K562 (cell line): Measurements from ENCODE around the gene UBLCP1.
"Not testable (repeated sequence)": the region's sequence is repeated elsewhere in the genome, so short reads cannot be mapped to it uniquely, and the experiment has no call there.

Experiments
- BRCA1 ChIP-seq, 2 experiments: fragments of 450-650 bp in 1 of 2; sonication (generic) in 1 of 2; formaldehyde crosslinking in 1 of 2; IDR thresholded peaks; 2 replicates each; pipeline versions ENCODE4 v1.5.0 to v1.6.1; 2017 to 2020; ENCODE audit warnings: mild to moderate bottlenecking in 1 of 2, missing genetic modification reagents in 1 of 2
- CEBPG ChIP-seq, 3 experiments: fragments of 200-800 bp in 1 of 3; sonication (Bioruptor generic) in 1 of 3; sonication (generic) in 1 of 3; formaldehyde crosslinking in 1 of 3; IDR thresholded peaks in 2 of 3; conservative IDR thresholded peaks in 1 of 3; 2 replicates each; pipeline versions ENCODE4 v1.6.1 to v1.8.0; 2016 to 2022; ENCODE audit warnings: missing compliant biosample characterization in 2 of 3, missing genetic modification characterization in 2 of 3, mild to moderate bottlenecking in 1 of 3, missing genetic modification reagents in 1 of 3
- CHD4 ChIP-seq: fragments of 200-600 bp; sonication (generic); IDR thresholded peaks from 3 replicates; pipeline ENCODE4 v1.6.1; 2012; ENCODE audit warnings: low read depth, mild to moderate bottlenecking, mixed read lengths, low read length, inconsistent platforms; ENCODE audit not compliant: insufficient read depth, insufficient replicate concordance, poor library complexity, severe bottlenecking
- E4F1 ChIP-seq: fragments of 250-450 bp; sonication (Bioruptor Pico); IDR thresholded peaks from 2 replicates; pipeline ENCODE4 v1.5.0; 2021; ENCODE audit warnings: mild to moderate bottlenecking, borderline replicate concordance
- EGR1 ChIP-seq: fragments of 450-650 bp; conservative IDR thresholded peaks from 2 replicates; pipeline ENCODE4 v1.6.1; 2017; ENCODE audit warnings: mild to moderate bottlenecking
- MCM3 ChIP-seq: fragments of 450-650 bp; IDR thresholded peaks from 2 replicates; pipeline ENCODE4 v1.6.1; 2016
- POLR2A ChIP-seq: fragments of 450-650 bp; conservative IDR thresholded peaks from 2 replicates; pipeline ENCODE4 v1.6.1; 2016
- RERE ChIP-seq: sonication (generic); formaldehyde crosslinking; IDR thresholded peaks from 2 replicates; pipeline ENCODE4 v1.8.0; 2023; ENCODE audit warnings: missing genetic modification reagents, mild to moderate bottlenecking, borderline replicate concordance
- SLC30A9 ChIP-seq: fragments of 250-450 bp; sonication (Bioruptor Pico); IDR thresholded peaks from 2 replicates; pipeline ENCODE4 v1.8.0; 2022; ENCODE audit warnings: mild to moderate bottlenecking, moderate library complexity
- ZNF586 ChIP-seq: fragments of 450-650 bp; formaldehyde crosslinking; conservative IDR thresholded peaks from 2 replicates; pipeline ENCODE4 v1.4.0; 2020; ENCODE audit warnings: mild to moderate bottlenecking, moderate library complexity
- ZNF717 ChIP-seq: fragments of 250-450 bp; sonication (Bioruptor Pico); IDR thresholded peaks from 2 replicates; pipeline ENCODE4 v1.5.0; 2021
- TF ChIP-seq, protein P1 (sequence below), 3 experiments: IDR thresholded peaks in 2 of 3; conservative IDR thresholded peaks in 1 of 3; 2 replicates each; pipeline ENCODE4 v1.5.1; 2011 to 2012; ENCODE audit warnings: low read length in 3 of 3, mild to moderate bottlenecking in 3 of 3, control low read depth in 2 of 3, improper control_type of control experiment in 1 of 3, inconsistent platforms in 1 of 3, low read depth in 1 of 3, mixed read lengths in 1 of 3, moderate library complexity in 1 of 3; ENCODE audit not compliant: insufficient read depth in 2 of 3

DNA sequence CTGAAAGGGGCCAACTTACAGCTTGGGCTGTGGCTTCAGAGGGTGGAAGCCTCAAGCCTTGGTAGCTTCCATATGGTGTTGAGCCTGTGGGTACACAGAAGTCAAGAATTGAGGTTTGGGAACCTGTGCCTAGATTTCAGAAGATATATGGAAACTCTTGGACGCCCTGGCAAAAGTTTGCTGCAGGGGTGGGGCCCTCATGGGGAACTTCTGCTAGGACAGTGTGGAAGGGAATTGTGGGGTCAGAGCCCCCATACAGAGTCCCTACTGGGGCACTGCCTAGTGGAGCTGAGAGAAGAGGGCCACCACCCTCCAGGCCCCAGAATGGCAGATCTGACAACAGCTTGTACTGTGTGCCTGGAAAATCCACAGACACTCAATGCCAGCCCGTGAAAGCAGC, 3.7 kb downstream of the UBLCP1 start:
- not testable (repeated sequence) for TF ChIP-seq EGR1; CEBPG (CRISPR knock-in tag; IDR thresholded peaks at IDR 0.05); CEBPG (tag; conservative IDR thresholded peaks at IDR 0.05 in 1 of 2, IDR thresholded peaks at IDR 0.05 in 1 of 2); ZNF717; SLC30A9 (CRISPR knock-in tag); E4F1 (CRISPR knock-in tag); BRCA1 (IDR thresholded peaks at IDR 0.05); BRCA1 (CRISPR knock-in tag; IDR thresholded peaks at IDR 0.05); CHD4; MCM3; RERE (CRISPR knock-in tag); ZNF586; POLR2A
- TF ChIP-seq, protein P1, sequence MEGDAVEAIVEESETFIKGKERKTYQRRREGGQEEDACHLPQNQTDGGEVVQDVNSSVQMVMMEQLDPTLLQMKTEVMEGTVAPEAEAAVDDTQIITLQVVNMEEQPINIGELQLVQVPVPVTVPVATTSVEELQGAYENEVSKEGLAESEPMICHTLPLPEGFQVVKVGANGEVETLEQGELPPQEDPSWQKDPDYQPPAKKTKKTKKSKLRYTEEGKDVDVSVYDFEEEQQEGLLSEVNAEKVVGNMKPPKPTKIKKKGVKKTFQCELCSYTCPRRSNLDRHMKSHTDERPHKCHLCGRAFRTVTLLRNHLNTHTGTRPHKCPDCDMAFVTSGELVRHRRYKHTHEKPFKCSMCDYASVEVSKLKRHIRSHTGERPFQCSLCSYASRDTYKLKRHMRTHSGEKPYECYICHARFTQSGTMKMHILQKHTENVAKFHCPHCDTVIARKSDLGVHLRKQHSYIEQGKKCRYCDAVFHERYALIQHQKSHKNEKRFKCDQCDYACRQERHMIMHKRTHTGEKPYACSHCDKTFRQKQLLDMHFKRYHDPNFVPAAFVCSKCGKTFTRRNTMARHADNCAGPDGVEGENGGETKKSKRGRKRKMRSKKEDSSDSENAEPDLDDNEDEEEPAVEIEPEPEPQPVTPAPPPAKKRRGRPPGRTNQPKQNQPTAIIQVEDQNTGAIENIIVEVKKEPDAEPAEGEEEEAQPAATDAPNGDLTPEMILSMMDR (IDR thresholded peaks at IDR 0.05 in 2 of 3, conservative IDR thresholded peaks at IDR 0.05 in 1 of 3; ENCODE audit: insufficient read depth in 2 of 3, low read depth in 1 of 3, low read length in 3 of 3) = not testable (repeated sequence)
